KG1 (cell line): ENCODE measurements around the gene HELZ2.

ENCODE experiments used
- DNase-seq: peaks from one replicate; lab custom pipeline; 2025; lab: John Stamatoyannopoulos, UW

HELZ2 gene

GRCh38 chr20:63549679-63550282, 24.3 kb downstream of the HELZ2 start:
- DNase-seq, result no peak

GRCh38 chr20:63549019-63549418, 25.0 kb downstream of the HELZ2 start:
- no peak for DNase-seq

GRCh38 chr20:63548542-63548941, 25.5 kb downstream of the HELZ2 start:
- DNase-seq, result no peak

GRCh38 chr20:63547725-63548480, 26.1 kb downstream of the HELZ2 start, which contains the start of gene SRMS:
Gene SRMS, minus strand, starts transcription at chr20:63547749. Its CDS starts 286 bp downstream, at chr20:63547463.
- DNase-seq, result no peak

GRCh38 chr20:63546956-63547724, 26.9 kb downstream of the HELZ2 start:
- no peak for DNase-seq

- DNase-seq, result no peak
Observed at GRCh38 chr20:63546256-63546955, 27.6 kb downstream of the HELZ2 start.

- DNase-seq, result no peak
Observed at GRCh38 chr20:63545814-63546213, 28.2 kb downstream of the HELZ2 start.

DNA sequence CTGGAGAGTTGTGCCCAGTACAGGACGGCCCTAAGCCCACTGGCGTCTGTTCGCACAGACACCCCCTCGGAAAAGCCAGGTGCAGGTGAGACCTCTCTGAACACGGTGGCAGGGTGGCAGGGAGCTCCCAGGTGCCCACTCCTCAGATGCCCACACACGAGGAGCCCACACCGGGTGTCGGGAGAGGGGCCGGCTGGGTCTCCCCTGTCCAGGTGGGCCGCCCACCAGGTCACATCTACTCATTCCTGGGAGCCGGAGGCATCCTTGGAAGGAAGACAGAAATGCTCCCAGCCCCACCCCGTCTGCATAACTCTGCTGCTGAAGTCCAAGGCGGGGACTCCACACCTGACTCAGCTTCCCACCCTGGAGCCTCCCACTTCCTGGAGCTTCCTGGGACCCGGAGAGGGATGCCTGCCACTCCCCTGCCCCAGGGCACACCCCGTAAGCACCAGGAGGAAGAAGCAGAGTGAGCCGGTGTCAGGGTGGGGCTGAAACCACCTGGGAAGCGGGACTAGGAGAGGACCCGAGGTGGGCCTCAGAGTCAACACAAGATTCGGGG, 29.0 kb downstream of the HELZ2 start:
- DNase-seq, result no peak

DNA sequence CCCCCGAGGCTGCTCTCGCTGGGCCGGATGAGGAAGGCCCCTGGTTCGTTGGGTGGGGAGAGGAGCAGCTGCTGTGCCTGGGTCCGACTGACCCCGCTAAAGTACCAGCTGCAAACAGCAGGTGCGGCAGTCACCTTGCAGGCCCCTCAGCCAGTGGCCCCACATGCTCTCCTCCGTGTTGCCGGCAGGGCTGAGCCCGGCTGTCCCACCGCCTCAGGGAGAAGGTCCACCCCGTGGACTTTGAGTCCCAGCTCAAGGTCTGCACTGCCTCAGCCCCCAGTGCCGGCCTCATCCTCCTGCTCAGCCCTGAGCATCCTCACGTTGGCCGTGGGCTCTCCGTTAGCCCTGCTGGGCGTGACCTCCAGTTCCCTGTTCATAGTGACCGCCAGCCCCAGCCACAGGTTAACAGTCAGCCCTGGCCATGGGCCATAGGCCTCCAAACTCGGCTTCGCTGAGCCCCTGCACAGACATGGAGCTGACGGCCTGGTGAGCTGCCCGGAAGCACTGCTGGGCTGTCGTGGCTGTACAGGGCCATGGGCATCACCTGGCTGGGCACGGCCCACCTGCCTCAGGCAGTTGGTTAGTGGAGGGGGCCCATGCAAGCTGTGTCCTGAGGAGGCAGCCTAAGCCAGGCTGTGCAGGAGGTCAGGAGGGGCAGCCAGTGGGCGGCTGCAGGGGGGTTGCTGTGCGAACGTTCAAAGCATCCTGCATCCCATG, 29.6 kb downstream of the HELZ2 start:
- DNase-seq, result no peak

GRCh38 chr20:63543733-63544132, 30.3 kb downstream of the HELZ2 start:
- DNase-seq, result no peak

DNA sequence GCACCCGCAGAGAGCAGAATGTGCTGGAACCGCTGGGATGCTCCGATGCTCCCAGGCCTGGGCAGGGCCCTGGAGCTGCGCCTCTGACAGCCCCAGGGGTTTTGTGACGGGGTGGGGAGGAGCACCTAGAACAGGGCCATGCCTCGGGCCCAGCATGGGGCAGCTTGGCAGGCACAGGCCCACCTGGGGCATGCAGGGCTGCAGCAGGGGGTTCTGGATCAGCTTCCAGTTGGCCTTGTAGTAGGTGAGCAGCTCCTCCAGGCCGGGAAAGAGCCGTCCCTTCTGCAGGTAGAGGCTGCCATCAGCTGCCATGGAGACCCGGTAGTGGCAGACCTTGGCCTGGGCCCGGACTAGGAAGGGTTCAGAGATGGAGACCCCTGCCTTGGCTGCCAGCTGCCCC, 30.9 kb downstream of the HELZ2 start:
- DNase-seq, result no peak

- DNase-seq, result no peak
Observed at GRCh38 chr20:63542696-63543095, 31.3 kb downstream of the HELZ2 start.

DNA sequence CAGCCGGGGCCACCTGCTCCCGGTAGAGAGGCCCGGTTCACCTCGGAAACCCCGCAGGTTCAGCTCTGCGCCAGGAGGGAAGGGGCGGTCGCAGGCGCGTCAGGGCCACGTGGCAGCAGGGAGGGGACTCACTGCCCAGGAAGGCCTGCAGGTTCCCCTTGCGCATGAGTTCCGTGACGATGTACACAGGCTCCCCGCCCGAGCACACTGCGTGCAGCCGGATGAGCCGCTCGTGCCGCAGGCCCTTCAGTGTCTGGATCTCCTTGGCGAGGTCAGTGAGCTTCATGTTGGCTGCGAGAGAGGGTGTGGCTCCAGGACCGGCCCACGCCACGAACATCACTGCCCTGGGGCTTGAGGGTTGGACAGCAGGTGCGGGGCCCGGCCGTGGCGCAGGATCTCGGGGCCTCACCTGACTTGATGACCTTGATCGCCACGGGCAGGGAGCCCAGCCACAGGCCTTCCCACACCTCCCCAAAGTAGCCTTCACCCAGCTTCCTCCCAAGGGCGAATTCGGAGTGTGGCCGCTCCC, 31.9 kb downstream of the HELZ2 start:
- DNase-seq, result no peak

GRCh38 chr20:63541371-63541770, 32.7 kb downstream of the HELZ2 start:
- DNase-seq, result no peak

DNA sequence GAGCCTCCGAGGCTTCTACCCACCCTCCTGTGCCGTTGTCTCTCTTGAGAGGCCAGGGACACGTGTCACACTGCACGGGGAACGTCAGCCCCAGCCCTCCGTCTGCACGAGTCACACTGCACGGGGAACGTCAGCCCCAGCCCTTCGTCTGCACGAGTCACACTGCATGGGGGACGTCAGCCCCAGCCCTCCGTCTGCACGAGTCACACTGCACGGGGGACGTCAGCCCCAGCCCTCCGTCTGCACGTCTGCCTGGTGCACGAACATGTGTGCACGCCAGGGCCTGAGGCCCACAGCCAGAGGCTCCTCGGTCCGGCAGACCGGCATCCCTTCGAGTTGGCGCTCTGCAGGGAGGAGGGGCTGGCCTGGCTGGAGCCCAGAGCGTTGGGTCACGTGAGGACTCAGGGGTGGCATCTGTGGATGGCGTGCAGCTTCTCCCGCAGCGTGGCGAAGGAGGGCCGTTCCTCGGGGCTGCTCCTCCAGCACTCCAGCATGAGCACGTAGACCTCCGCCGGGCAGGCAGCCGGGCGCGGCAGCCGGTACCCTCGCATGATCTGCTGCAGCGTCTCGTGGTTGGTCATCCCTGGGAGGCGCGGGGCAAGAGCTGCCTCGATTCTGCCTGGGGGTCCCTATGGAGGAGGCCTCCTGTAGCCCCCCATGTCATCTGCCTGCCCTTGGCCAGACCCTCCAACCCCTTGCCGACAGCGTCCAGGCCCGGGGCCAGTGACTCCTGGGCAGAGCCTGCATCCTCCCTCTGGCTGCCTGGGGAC, 33.4 kb downstream of the HELZ2 start:
- DNase-seq, result no peak

GRCh38 chr20:63539441-63540370, 34.3 kb downstream of the HELZ2 start:
- no peak for DNase-seq

DNA sequence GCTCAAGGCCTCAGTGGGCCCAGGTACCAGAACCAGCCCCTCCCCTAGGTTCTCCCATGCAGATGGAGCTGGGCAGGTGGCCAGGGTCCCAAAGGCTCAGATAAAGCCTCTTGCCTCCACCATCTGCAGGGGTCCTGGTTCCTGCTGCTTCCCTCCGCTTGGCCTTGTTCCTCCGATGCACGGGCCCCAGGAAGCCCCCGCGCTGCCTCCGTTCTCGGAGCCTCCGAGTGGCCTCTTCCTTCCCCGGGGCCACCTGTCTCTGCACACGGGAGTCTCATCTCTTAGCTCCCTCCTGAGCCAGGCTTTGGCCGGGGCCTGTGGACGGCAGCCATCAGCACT, 35.0 kb downstream of the HELZ2 start:
- DNase-seq, result no peak

GRCh38 chr20:63538204-63539091, 35.6 kb downstream of the HELZ2 start:
- no peak for DNase-seq
